WI38 (cell line): ENCODE data around the gene ELMO1.

ENCODE experiments used
- H3K4me3 ChIP-seq: 2 replicates; pipeline ENCODE4 v1.5.1; 2011; ENCODE audit warnings: low read depth, mild to moderate bottlenecking, control low read depth, low read length
- CTCF ChIP-seq: IDR thresholded peaks from 2 replicates; pipeline ENCODE4 v1.5.1; 2012; ENCODE audit warnings: low read depth, mild to moderate bottlenecking, control low read depth, low read length

Gene ELMO1

GRCh38 chr7:37362802-37363201, 85.9 kb downstream of the ELMO1 start:
- no peak for TF ChIP-seq CTCF
- no peak overlapping the region for H3K4me3 ChIP-seq

- no peak overlapping the region for H3K4me3 ChIP-seq
- no peak for TF ChIP-seq CTCF
Observed at GRCh38 chr7:37360484-37360883, 88.2 kb downstream of the ELMO1 start.

GRCh38 chr7:37359662-37360444, 88.8 kb downstream of the ELMO1 start:
- no peak overlapping the region for H3K4me3 ChIP-seq
- TF ChIP-seq CTCF = no peak

- no peak for TF ChIP-seq CTCF
- H3K4me3 ChIP-seq = no peak overlapping the region
Observed at GRCh38 chr7:37359180-37359579, 89.5 kb downstream of the ELMO1 start.

GRCh38 chr7:37357637-37357996, 91.0 kb downstream of the ELMO1 start:
- TF ChIP-seq CTCF = no peak
- H3K4me3 ChIP-seq = no peak overlapping the region

- no peak for TF ChIP-seq CTCF
Observed at GRCh38 chr7:37356911-37357636, 91.6 kb downstream of the ELMO1 start.

GRCh38 chr7:37354656-37355131, 94.0 kb downstream of the ELMO1 start:
- no peak overlapping the region for H3K4me3 ChIP-seq

More at GRCh38 chr7:37356911-37357636, 91.6 kb downstream of the ELMO1 start:
- no peak overlapping the region for H3K4me3 ChIP-seq

More at GRCh38 chr7:37354656-37355131, 94.0 kb downstream of the ELMO1 start:
- no peak for TF ChIP-seq CTCF
